DND-41 (cell line): ENCODE results near the gene IGSF6.
"Not testable (repeated sequence)": the region's sequence is repeated elsewhere in the genome, so short reads cannot be mapped to it uniquely, and the experiment has no call there.

Experiments
- EZH2 ChIP-seq: IDR thresholded peaks from 3 replicates; pipeline ENCODE4 v1.6.1; 2012; ENCODE audit warnings: borderline replicate concordance, low read depth, mild to moderate bottlenecking, moderate library complexity, low read length, inconsistent platforms; ENCODE audit not compliant: severe bottlenecking
- TF ChIP-seq, protein P1 (sequence below): IDR thresholded peaks from 2 replicates; pipeline ENCODE4 v1.5.1; 2012; ENCODE audit warnings: borderline replicate concordance, low read length, moderate library complexity, mild to moderate bottlenecking; ENCODE audit not compliant: poor library complexity, severe bottlenecking; ENCODE audit errors: extremely low read depth

DNA sequence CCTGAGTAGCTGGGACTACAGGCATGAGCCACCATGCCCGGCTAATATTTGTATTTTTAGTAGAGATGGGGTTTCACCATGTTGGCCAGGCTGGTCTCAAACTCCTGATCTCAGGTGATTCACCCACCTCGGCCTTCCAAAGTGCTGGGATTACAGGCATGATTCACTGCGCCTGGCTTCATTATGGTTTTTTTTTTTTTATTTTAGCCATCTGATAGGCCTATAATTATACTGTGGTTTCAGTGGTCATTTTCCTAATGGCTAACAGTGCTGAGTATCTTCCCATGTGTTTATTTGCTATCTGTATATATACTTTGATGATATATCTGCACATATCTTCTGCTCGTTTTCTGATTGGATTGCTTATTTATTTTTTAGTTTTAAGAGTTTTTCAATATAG lies 22.0 kb upstream of the IGSF6 start:
- TF ChIP-seq EZH2, result not testable (repeated sequence)
- TF ChIP-seq, protein P1, sequence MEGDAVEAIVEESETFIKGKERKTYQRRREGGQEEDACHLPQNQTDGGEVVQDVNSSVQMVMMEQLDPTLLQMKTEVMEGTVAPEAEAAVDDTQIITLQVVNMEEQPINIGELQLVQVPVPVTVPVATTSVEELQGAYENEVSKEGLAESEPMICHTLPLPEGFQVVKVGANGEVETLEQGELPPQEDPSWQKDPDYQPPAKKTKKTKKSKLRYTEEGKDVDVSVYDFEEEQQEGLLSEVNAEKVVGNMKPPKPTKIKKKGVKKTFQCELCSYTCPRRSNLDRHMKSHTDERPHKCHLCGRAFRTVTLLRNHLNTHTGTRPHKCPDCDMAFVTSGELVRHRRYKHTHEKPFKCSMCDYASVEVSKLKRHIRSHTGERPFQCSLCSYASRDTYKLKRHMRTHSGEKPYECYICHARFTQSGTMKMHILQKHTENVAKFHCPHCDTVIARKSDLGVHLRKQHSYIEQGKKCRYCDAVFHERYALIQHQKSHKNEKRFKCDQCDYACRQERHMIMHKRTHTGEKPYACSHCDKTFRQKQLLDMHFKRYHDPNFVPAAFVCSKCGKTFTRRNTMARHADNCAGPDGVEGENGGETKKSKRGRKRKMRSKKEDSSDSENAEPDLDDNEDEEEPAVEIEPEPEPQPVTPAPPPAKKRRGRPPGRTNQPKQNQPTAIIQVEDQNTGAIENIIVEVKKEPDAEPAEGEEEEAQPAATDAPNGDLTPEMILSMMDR, result not testable (repeated sequence)
